ENCODE data around the gene PLK5. TPM values are rescaled to one million over a fixed set of nuclear protein-coding genes. Genes with fewer than 3 reads are reported as not detected.

Gene PLK5
- total and polyA plus RNA-seq, 2 experiments from 2014 or later = 0.97 to 1.2 TPM

- peaks cover 17% of the 10 kb centered on the region; the same call in 1 of the 2 replicates for H3F3A ChIP-seq (replicated peaks; ENCODE audit: low read depth)
- no peaks in the 10 kb centered on the region for H3K27me3 ChIP-seq (ENCODE audit: insufficient read depth)
- 0 out of 2 replicates have a peak, but pooled peaks cover 5% of the 10 kb centered on the region for H3K36me3 ChIP-seq (ENCODE audit: insufficient read depth)
- ATAC-seq (peak; percentile 89), DNase-seq (ENCODE audit: low spot score) (peak; percentile 98)
- peak within 1 kb of the TSS; percentile 89 for H3K4me2 ChIP-seq
- H3K27ac ChIP-seq (ENCODE audit: low read depth) = peak within 1 kb of the TSS; percentile 70; the same call in 1 of the 2 replicates
- peaks cover 4% of the 10 kb centered on the region for H3K27me3 Mint-ChIP-seq (ENCODE audit: insufficient read depth, low read depth, poor library complexity)
- H3K4me3 ChIP-seq = peak within 1 kb of the TSS; percentile 80
- H3K4me1 Mint-ChIP-seq = peaks cover 4% of the 10 kb centered on the region; the same call in 2 of the 3 replicates
- no peak for TF ChIP-seq JUNB (IDR thresholded peaks at IDR 0.05; ENCODE audit: unreplicated experiment)
- peak; percentile 64; the same call in 1 of the 2 replicates for TF ChIP-seq CREB1 (CRISPR knock-in tag; IDR thresholded peaks at IDR 0.05; ENCODE audit: low read depth)
- no peak for TF ChIP-seq REST (IDR thresholded peaks at IDR 0.05; ENCODE audit: unreplicated experiment)
- TF ChIP-seq EZH2 (IDR thresholded peaks at IDR 0.05; ENCODE audit: low read depth, unreplicated experiment) = no peak
- TF ChIP-seq ZNF462 (CRISPR knock-in tag; IDR thresholded peaks at IDR 0.05) = no peak
- TF ChIP-seq ETS1 (IDR thresholded peaks at IDR 0.05) = peak; percentile 53; the same call in 1 of the 2 replicates
- peak; percentile 84 for TF ChIP-seq POLR2AphosphoS5 (IDR thresholded peaks at IDR 0.05; ENCODE audit: low read depth)
- TF ChIP-seq ZNF331 (CRISPR knock-in tag; IDR thresholded peaks at IDR 0.05; ENCODE audit: low read depth) = no peak
- TF ChIP-seq STAT1 (IDR thresholded peaks at IDR 0.05; ENCODE audit: unreplicated experiment) = no peak
- TF ChIP-seq NANOG (IDR thresholded peaks at IDR 0.05; ENCODE audit: borderline replicate concordance) = no peak
- TF ChIP-seq EZH2phosphoT487 (IDR thresholded peaks at IDR 0.05; ENCODE audit: unreplicated experiment) = no peak
- TF ChIP-seq CTCF (conservative IDR thresholded peaks at IDR 0.05; ENCODE audit: low read depth in 2 of 2) = no peak
- TF ChIP-seq ZNF114 (CRISPR knock-in tag; IDR thresholded peaks at IDR 0.05) = no peak
- peak within 1 kb of the TSS; percentile 97 for H3K4me3 Mint-ChIP-seq
- peaks cover 19% of the 10 kb centered on the region for H3K79me2 ChIP-seq (replicated peaks; ENCODE audit: insufficient read depth)
- peaks cover 6% of the 10 kb centered on the region; the same call in 2 of the 3 replicates for H3K36me3 Mint-ChIP-seq (ENCODE audit: low read depth)
- H3K4me1 ChIP-seq (ENCODE audit: insufficient read depth) = peaks cover 4% of the 10 kb centered on the region; the same call in 1 of the 2 replicates
- H3K27ac Mint-ChIP-seq = peak within 1 kb of the TSS; percentile 97
- no peaks in the 10 kb centered on the region for H3K9me2 ChIP-seq (ENCODE audit: insufficient read depth)
- H4K20me1 ChIP-seq (replicated peaks; ENCODE audit: insufficient read depth) = peaks cover 19% of the 10 kb centered on the region
- no peaks in the 10 kb centered on the region; the same call in 2 of the 3 replicates for H3K9me3 Mint-ChIP-seq
- peak within 1 kb of the TSS; percentile 92; the same call in 1 of the 2 replicates for H2AFZ ChIP-seq
Measured at GRCh38 chr19:1478934-1479707, 44.8 kb upstream of the PLK5 start, which contains the start of gene C19orf25. Gene C19orf25, minus strand, starts transcription at chr19:1479215. Its CDS starts 312 bp downstream, at chr19:1478903.

All from GM23338 (cell line).